HL-60 (cell line): Measurements from ENCODE around the gene DENND11.

Experiments
- CTCF ChIP-seq: IDR thresholded peaks from one replicate; pipeline ENCODE4 v1.5.1; 2011; ENCODE audit warnings: low read length, control low read depth, inconsistent platforms; ENCODE audit not compliant: insufficient read depth
- GABPA ChIP-seq: IDR thresholded peaks from 2 replicates; pipeline ENCODE4 v1.6.1; 2012; ENCODE audit warnings: low read depth

GRCh38 chr7:141663081-141663849 is 38.7 kb downstream of the DENND11 start:
- no peak for TF ChIP-seq CTCF
- no peak for TF ChIP-seq GABPA
